OCI-LY7 (cell line): ENCODE results near the gene CDKAL1. TPM values are rescaled to one million over a fixed set of nuclear protein-coding genes. Genes with fewer than 3 reads are reported as not detected.

ENCODE experiments used
- BruUV-seq: library from RNA; stranded (reverse); fragments of 400-500 nt; replicated peaks from 2 replicates; lab custom pipeline; 2021; lab: Mats Ljungman, UMichigan
- CTCF ChIA-PET: fragments of 300-600 bp; sonication (Branson Sonifier 250); formaldehyde crosslinking; loops from one replicate; lab custom pipeline; 2022; ENCODE audit warnings: antibody characterized with exemption; ENCODE audit not compliant: unreplicated experiment; lab: Charles Lee
- POLR2A ChIA-PET: fragments of 300-600 bp; sonication (Branson Sonifier 250); formaldehyde crosslinking; loops from one replicate; lab custom pipeline; 2022; ENCODE audit warnings: antibody characterized with exemption; lab: Charles Lee
- DNase-seq: peaks from one replicate; pipeline ENCODE4 v3.0.0-alpha.2; 2015; ENCODE audit warnings: low spot score
- H2AFZ ChIP-seq: fragments of 200-600 bp; sonication (generic), shearing (Covaris generic); 2 replicates; pipeline ENCODE4 v1.6.1; 2014; ENCODE audit warnings: mild to moderate bottlenecking, antibody characterized with exemption, low read length, moderate library complexity
- H3K27ac ChIP-seq: fragments of 200-600 bp; sonication (generic); 2 replicates; pipeline ENCODE4 v1.5.1; 2014; ENCODE audit warnings: mixed run types, low read depth, mild to moderate bottlenecking, moderate library complexity, low read length, inconsistent platforms; ENCODE audit not compliant: poor library complexity, severe bottlenecking
- H3K36me3 ChIP-seq: fragments of 200-600 bp; sonication (generic); 2 replicates; pipeline ENCODE4 v1.6.1; 2014; ENCODE audit warnings: mild to moderate bottlenecking, antibody characterized with exemption, low read length, moderate library complexity, mixed read lengths; ENCODE audit not compliant: insufficient read depth
- H3K4me1 ChIP-seq: fragments of 200-600 bp; sonication (generic); 2 replicates; pipeline ENCODE4 v1.5.1; 2014; ENCODE audit warnings: mild to moderate bottlenecking, low read length; ENCODE audit not compliant: insufficient read depth, poor library complexity, severe bottlenecking
- H3K4me2 ChIP-seq: fragments of 200-600 bp; sonication (generic); 2 replicates; pipeline ENCODE4 v1.6.1; 2014; ENCODE audit warnings: mild to moderate bottlenecking, low read length
- H3K4me3 ChIP-seq: fragments of 200-600 bp; sonication (generic); 2 replicates; pipeline ENCODE4 v1.5.1; 2014; ENCODE audit warnings: mild to moderate bottlenecking, low read depth, low read length; ENCODE audit not compliant: poor library complexity, severe bottlenecking
- H3K79me2 ChIP-seq: fragments of 200-600 bp; sonication (generic); 2 replicates; pipeline ENCODE4 v1.6.1; 2016; ENCODE audit warnings: low read depth, mild to moderate bottlenecking, low read length, moderate library complexity, mixed read lengths; ENCODE audit not compliant: insufficient read depth
- H3K9me2 ChIP-seq: fragments of 200-600 bp; sonication (generic); 2 replicates; pipeline ENCODE4 v1.6.1; 2016; ENCODE audit warnings: mild to moderate bottlenecking, low read length, mixed read lengths; ENCODE audit not compliant: insufficient read depth
- H3K9me3 ChIP-seq: fragments of 200-600 bp; sonication (generic); 2 replicates; pipeline ENCODE4 v1.6.1; 2014; ENCODE audit warnings: mild to moderate bottlenecking, mixed run types, low read length, mixed read lengths
- H4K20me1 ChIP-seq: fragments of 200-600 bp; sonication (generic); 2 replicates; pipeline ENCODE4 v1.6.1; 2014; ENCODE audit warnings: mild to moderate bottlenecking, antibody characterized with exemption, low read length, moderate library complexity, mixed read lengths; ENCODE audit not compliant: insufficient read depth
- CTCF ChIP-seq: fragments of 200-600 bp; sonication (generic); conservative IDR thresholded peaks from 2 replicates; pipeline ENCODE4 v1.5.1; 2014; ENCODE audit warnings: mild to moderate bottlenecking, antibody characterized with exemption, low read length, moderate library complexity, mixed read lengths
- EZH2phosphoT487 ChIP-seq: fragments of 200-600 bp; sonication (generic); IDR thresholded peaks from 2 replicates; pipeline ENCODE4 v1.6.1; 2018; ENCODE audit warnings: low read depth, borderline replicate concordance, mild to moderate bottlenecking, mixed run types, antibody characterized with exemption, low read length, moderate library complexity, mixed read lengths
- intact Hi-C: fragments of 100-400 bp; cut with micrococcal nuclease; formaldehyde crosslinking; loops from one replicate; pipeline ENCODE4 v1.10.0; 2022; ENCODE audit not compliant: unreplicated experiment
- total RNA-seq, 2 experiments: library from RNA; depleted of rRNA in 1 of 2; stranded (reverse); fragments of >200 nt in 1 of 2; shearing (Covaris generic) in 1 of 2; gene quantifications; 2 replicates each; pipeline ENCODE4 v1.2.3, GENCODE V29; 2014 to 2022

The CDKAL1 gene
- total RNA-seq, 2 experiments from 2014 or later = 19.9 to 21.1 TPM

- H3K9me3 ChIP-seq = no peaks in the 10 kb centered on the region
- BruUV-seq = no TSS peak
- no peak overlapping the region for H2AFZ ChIP-seq
- CTCF ChIA-PET = no interaction called here
- no peak overlapping the region for H3K27ac ChIP-seq
- no peaks in the 10 kb centered on the region for H3K9me2 ChIP-seq
- no peaks in the 10 kb centered on the region for H3K79me2 ChIP-seq
- H3K4me1 ChIP-seq = no peaks in the 10 kb centered on the region
- H3K4me2 ChIP-seq = no peak overlapping the region
- H3K4me3 ChIP-seq = no peak overlapping the region
- DNase-seq = no peak
- POLR2A ChIA-PET = interaction anchor here (0.6 to 1.0 kb wide), 3 partner anchors 33 to 1502 kb away, joined by 4 read pairs; no protein-coding TSS in a partner anchor
- intact Hi-C loops = no loop called here
- no peaks in the 10 kb centered on the region for H4K20me1 ChIP-seq
- no peaks in the 10 kb centered on the region for H3K36me3 ChIP-seq
- TF ChIP-seq CTCF (no peak), EZH2phosphoT487 (no peak)
Measured at GRCh38 chr6:21219856-21220255, 685.6 kb downstream of the CDKAL1 start.

- no TSS peak for BruUV-seq
- Histone ChIP-seq H3K4me2 (no peak overlapping the region), H3K36me3 (no peaks in the 10 kb centered on the region), H3K4me1 (no peaks in the 10 kb centered on the region), H3K9me2 (no peaks in the 10 kb centered on the region), H4K20me1 (no peaks in the 10 kb centered on the region), H3K27ac (no peak overlapping the region), H2AFZ (no peak overlapping the region), H3K79me2 (no peaks in the 10 kb centered on the region), H3K9me3 (no peaks in the 10 kb centered on the region), H3K4me3 (no peak overlapping the region)
- ChIA-PET CTCF (interaction anchor here (0.6 kb wide), 1 partner anchor 1612 kb away, joined by 3 read pairs; no protein-coding TSS in a partner anchor), POLR2A (interaction anchor here (1.0 to 1.3 kb wide), 3 partner anchors 12 to 289 kb away, joined by 4 to 6 read pairs (median 4); no protein-coding TSS in a partner anchor)
- DNase-seq = no peak
- TF ChIP-seq EZH2phosphoT487 (no peak), CTCF (no peak)
- intact Hi-C loops = no loop called here
Measured at GRCh38 chr6:21220271-21220987, 686.2 kb downstream of the CDKAL1 start.

- ChIA-PET CTCF (no interaction called here), POLR2A (interaction anchor here (0.5 to 0.6 kb wide), 2 partner anchors 437 to 974 kb away, joined by 5 read pairs; no protein-coding TSS in a partner anchor)
- Histone ChIP-seq H3K27ac (no peak overlapping the region), H3K4me1 (no peaks in the 10 kb centered on the region), H3K9me3 (no peaks in the 10 kb centered on the region), H3K36me3 (no peaks in the 10 kb centered on the region), H3K79me2 (no peaks in the 10 kb centered on the region), H3K4me3 (no peak overlapping the region), H3K9me2 (no peaks in the 10 kb centered on the region), H2AFZ (no peak overlapping the region), H3K4me2 (no peak overlapping the region), H4K20me1 (no peaks in the 10 kb centered on the region)
- TF ChIP-seq EZH2phosphoT487 (no peak), CTCF (no peak)
- no peak for DNase-seq
- BruUV-seq = no TSS peak
- intact Hi-C loops = no loop called here
Measured at GRCh38 chr6:21222656-21223055, 688.4 kb downstream of the CDKAL1 start.
